Fibroblast of mammary gland (primary cell): ENCODE measurements around the gene ITIH3.
A peak's percentile ranks its signal among the peaks of the same experiment; 100 is the strongest.

Source experiments
- DNase-seq: peaks from one replicate; pipeline ENCODE4 v3.0.0-alpha.2; 2010; ENCODE audit warnings: low read depth
- H3K4me3 ChIP-seq: 2 replicates; pipeline ENCODE4 v1.5.1; 2011; ENCODE audit warnings: low read depth, mild to moderate bottlenecking, low read length, moderate library complexity; ENCODE audit not compliant: control insufficient read depth
- CTCF ChIP-seq: conservative IDR thresholded peaks from 2 replicates; pipeline ENCODE4 v1.5.1; 2011; ENCODE audit warnings: low read depth, low read length, inconsistent platforms; ENCODE audit not compliant: control insufficient read depth, insufficient read depth

The ITIH3 gene, protein sequence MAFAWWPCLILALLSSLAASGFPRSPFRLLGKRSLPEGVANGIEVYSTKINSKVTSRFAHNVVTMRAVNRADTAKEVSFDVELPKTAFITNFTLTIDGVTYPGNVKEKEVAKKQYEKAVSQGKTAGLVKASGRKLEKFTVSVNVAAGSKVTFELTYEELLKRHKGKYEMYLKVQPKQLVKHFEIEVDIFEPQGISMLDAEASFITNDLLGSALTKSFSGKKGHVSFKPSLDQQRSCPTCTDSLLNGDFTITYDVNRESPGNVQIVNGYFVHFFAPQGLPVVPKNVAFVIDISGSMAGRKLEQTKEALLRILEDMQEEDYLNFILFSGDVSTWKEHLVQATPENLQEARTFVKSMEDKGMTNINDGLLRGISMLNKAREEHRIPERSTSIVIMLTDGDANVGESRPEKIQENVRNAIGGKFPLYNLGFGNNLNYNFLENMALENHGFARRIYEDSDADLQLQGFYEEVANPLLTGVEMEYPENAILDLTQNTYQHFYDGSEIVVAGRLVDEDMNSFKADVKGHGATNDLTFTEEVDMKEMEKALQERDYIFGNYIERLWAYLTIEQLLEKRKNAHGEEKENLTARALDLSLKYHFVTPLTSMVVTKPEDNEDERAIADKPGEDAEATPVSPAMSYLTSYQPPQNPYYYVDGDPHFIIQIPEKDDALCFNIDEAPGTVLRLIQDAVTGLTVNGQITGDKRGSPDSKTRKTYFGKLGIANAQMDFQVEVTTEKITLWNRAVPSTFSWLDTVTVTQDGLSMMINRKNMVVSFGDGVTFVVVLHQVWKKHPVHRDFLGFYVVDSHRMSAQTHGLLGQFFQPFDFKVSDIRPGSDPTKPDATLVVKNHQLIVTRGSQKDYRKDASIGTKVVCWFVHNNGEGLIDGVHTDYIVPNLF

GRCh38 chr3:52794612-52795099, at the start of gene ITIH3:
Gene ITIH3 (plus strand): TSS chr3:52794796. CDS start chr3:52794804, 8 bp downstream.
- no peak for DNase-seq
- TF ChIP-seq CTCF, result no peak
- H3K4me3 ChIP-seq, result no peak within 1 kb of the TSS

DNA sequence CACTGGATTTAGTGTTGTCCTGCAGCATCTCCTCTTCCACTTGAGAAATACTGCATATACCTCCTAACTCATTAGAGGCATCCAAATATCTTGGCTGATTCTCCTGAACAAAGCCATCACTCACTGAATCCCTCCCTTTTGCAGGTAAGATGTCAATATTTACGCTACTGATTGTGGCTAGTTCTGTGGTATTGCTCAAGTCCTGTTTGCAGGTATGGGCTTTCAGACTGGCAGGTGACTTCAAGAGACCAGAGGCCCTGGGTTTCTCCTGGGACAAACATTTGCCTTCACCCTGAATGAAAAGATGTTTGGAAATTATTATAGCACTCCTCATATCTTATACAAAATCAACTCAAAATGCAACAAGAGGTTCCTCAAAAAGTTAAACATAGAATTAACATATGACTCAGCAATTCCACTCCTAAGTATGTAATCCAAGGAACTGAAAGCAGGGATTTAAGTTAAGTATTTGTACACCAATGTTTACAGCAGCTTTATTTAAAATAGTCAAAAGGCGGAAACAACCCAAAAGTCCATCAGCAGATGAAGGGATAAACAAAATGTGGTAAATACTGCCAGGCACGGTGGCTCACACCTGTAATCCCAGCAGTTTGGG, 42.4 kb upstream of the ITIH3 start:
- TF ChIP-seq CTCF, result no peak
- no peak overlapping the region for H3K4me3 ChIP-seq
- DNase-seq, result no peak

- no peak for DNase-seq
- TF ChIP-seq CTCF, result no peak
- no peak overlapping the region for H3K4me3 ChIP-seq
These were observed 40.2 kb upstream of the ITIH3 start for GRCh38 chr3:52754373-52754772.

GRCh38 chr3:52756141-52756540, 38.5 kb upstream of the ITIH3 start:
- H3K4me3 ChIP-seq, result no peak overlapping the region
- TF ChIP-seq CTCF, result no peak
- DNase-seq, result no peak

DNA sequence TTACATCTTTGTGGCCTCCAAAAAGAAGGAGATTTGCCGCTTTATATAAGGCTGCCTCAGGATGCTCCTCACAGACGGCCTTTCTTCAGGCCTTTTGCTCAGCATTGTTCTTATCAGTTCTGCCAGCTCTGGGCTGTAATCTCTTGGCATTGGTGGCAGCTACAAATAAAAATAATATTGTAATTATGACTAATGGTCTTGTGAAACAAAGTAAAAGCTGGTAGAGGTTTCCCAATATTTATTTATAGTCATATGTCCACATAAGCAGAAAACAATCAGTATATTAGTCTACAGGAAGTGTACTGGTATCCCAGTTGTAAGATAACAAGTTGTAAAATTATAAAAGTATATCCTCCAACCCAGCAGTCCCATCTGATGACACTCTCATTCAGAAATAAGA, 31.1 kb upstream of the ITIH3 start:
- H3K4me3 ChIP-seq, result no peak overlapping the region
- DNase-seq, result peak; percentile 13
- TF ChIP-seq CTCF, result no peak

GRCh38 chr3:52769786-52770455, 24.7 kb upstream of the ITIH3 start:
- TF ChIP-seq CTCF, result no peak
- peak; percentile 11 for DNase-seq
- peak overlapping the region; percentile 82 for H3K4me3 ChIP-seq
